Measurements from ENCODE around the gene ABHD17A. TPM values are rescaled to one million over a fixed set of nuclear protein-coding genes. Genes with fewer than 3 reads are reported as not detected.
A peak's percentile ranks its signal among the peaks of the same experiment; 100 is the strongest.

The ABHD17A gene
- total RNA-seq, 2 donors from 2014 or later = 50.6 to 52.9 TPM

GRCh38 chr19:1847684-1848398 lies 37.5 kb downstream of the ABHD17A start:
- H3K9ac ChIP-seq (ENCODE audit: extremely low read depth, low read length, poor library complexity, severe bottlenecking) = peak overlapping the region; percentile 98
- WGBS, 2 experiments (ENCODE audit: insufficient coverage in 1 of 2, insufficient read length in 1 of 2) = 0 to 1% methylated on average over 44 to 72 of the region's 72 CpGs
- Mint-ChIP-seq H3K36me3 (ENCODE audit: low read depth) (peaks cover 5% of the 10 kb centered on the region), H3K4me1 (peaks cover 10% of the 10 kb centered on the region), H3K27ac (peak overlapping the region; percentile 96), H3K9me3 (no peaks in the 10 kb centered on the region), H3K4me3 (peak overlapping the region; percentile 83), H3K27me3 (ENCODE audit: insufficient read depth) (no peaks in the 10 kb centered on the region)
- no peaks in the 10 kb centered on the region for H3K9me3 ChIP-seq (ENCODE audit: control insufficient read depth, low read length)
- DNase-seq = peak; percentile 80
- TF ChIP-seq CTCF (conservative IDR thresholded peaks at IDR 0.05) = no peak
- H3K27me3 ChIP-seq (ENCODE audit: control insufficient read depth, insufficient read depth, low read length, poor library complexity, severe bottlenecking) = no peaks in the 10 kb centered on the region
- peak overlapping the region; percentile 44 for H3K27ac ChIP-seq (ENCODE audit: low read depth, low read length)
- peak overlapping the region; percentile 89 for H3K4me3 ChIP-seq (ENCODE audit: low read length)
- H3K4me1 ChIP-seq (ENCODE audit: control insufficient read depth, insufficient read depth, low read length) = peaks cover 3% of the 10 kb centered on the region
- peaks cover 3% of the 10 kb centered on the region for H3K36me3 ChIP-seq (ENCODE audit: control insufficient read depth, insufficient read depth, low read length)

- H3K27ac ChIP-seq (ENCODE audit: low read depth, low read length) = no peak overlapping the region
- H3K9me3 Mint-ChIP-seq = no peaks in the 10 kb centered on the region
- 22 to 25% methylated on average over 10 to 12 of the region's 12 CpGs for whole genome bisulfite sequencing, 2 experiments (ENCODE audit: insufficient coverage in 1 of 2, insufficient read length in 1 of 2)
Observed at GRCh38 chr19:1847348-1847683, 38.0 kb downstream of the ABHD17A start.

GRCh38 chr19:1846517-1847204 lies 38.6 kb downstream of the ABHD17A start:
- 93 to 98% methylated on average over 24 to 29 of the region's 29 CpGs for WGBS, 2 experiments (ENCODE audit: insufficient coverage in 1 of 2, insufficient read length in 1 of 2)
- peak overlapping the region; percentile 96 for H3K27ac Mint-ChIP-seq
- H3K27ac ChIP-seq (ENCODE audit: low read depth, low read length) = no peak overlapping the region
- H3K4me1 ChIP-seq (ENCODE audit: control insufficient read depth, insufficient read depth, low read length) = peaks cover 3% of the 10 kb centered on the region
- no peaks in the 10 kb centered on the region for H3K27me3 Mint-ChIP-seq (ENCODE audit: insufficient read depth)
- H3K9ac ChIP-seq (ENCODE audit: extremely low read depth, low read length, poor library complexity, severe bottlenecking) = peak overlapping the region; percentile 98
- peaks cover 5% of the 10 kb centered on the region for H3K36me3 Mint-ChIP-seq (ENCODE audit: low read depth)
- H3K27me3 ChIP-seq (ENCODE audit: control insufficient read depth, insufficient read depth, low read length, poor library complexity, severe bottlenecking) = no peaks in the 10 kb centered on the region
- H3K4me3 Mint-ChIP-seq = peak overlapping the region; percentile 83
- peaks cover 3% of the 10 kb centered on the region for H3K36me3 ChIP-seq (ENCODE audit: control insufficient read depth, insufficient read depth, low read length)
- H3K9me3 ChIP-seq (ENCODE audit: control insufficient read depth, low read length) = no peaks in the 10 kb centered on the region
- no peak for DNase-seq
- peak overlapping the region; percentile 89 for H3K4me3 ChIP-seq (ENCODE audit: low read length)
- TF ChIP-seq CTCF (conservative IDR thresholded peaks at IDR 0.05) = no peak
- no peaks in the 10 kb centered on the region for H3K9me3 Mint-ChIP-seq
- H3K4me1 Mint-ChIP-seq = peaks cover 10% of the 10 kb centered on the region

More at GRCh38 chr19:1847348-1847683, 38.0 kb downstream of the ABHD17A start:
- Histone ChIP-seq H3K4me1 (ENCODE audit: control insufficient read depth, insufficient read depth, low read length) (peaks cover 3% of the 10 kb centered on the region), H3K9me3 (ENCODE audit: control insufficient read depth, low read length) (no peaks in the 10 kb centered on the region), H3K27me3 (ENCODE audit: control insufficient read depth, insufficient read depth, low read length, poor library complexity, severe bottlenecking) (no peaks in the 10 kb centered on the region), H3K4me3 (ENCODE audit: low read length) (peak overlapping the region; percentile 89), H3K36me3 (ENCODE audit: control insufficient read depth, insufficient read depth, low read length) (peaks cover 3% of the 10 kb centered on the region), H3K9ac (ENCODE audit: extremely low read depth, low read length, poor library complexity, severe bottlenecking) (peak overlapping the region; percentile 98)
- Mint-ChIP-seq H3K36me3 (ENCODE audit: low read depth) (peaks cover 5% of the 10 kb centered on the region), H3K4me3 (peak overlapping the region; percentile 83), H3K27ac (peak overlapping the region; percentile 96), H3K27me3 (ENCODE audit: insufficient read depth) (no peaks in the 10 kb centered on the region), H3K4me1 (peaks cover 10% of the 10 kb centered on the region)
- no peak for TF ChIP-seq CTCF (conservative IDR thresholded peaks at IDR 0.05)
- DNase-seq = no peak

All from endodermal cell (in vitro differentiated cells).